GM23338 (cell line): Measurements from ENCODE around the gene CHMP6. TPM values are rescaled to one million over a fixed set of nuclear protein-coding genes. Genes with fewer than 3 reads are reported as not detected.

ENCODE experiments used
- CREB1 ChIP-seq: fragments of 250-450 bp; sonication (Bioruptor Pico); IDR thresholded peaks from 2 replicates; pipeline ENCODE4 v1.5.0; 2020; ENCODE audit warnings: low read depth, mild to moderate bottlenecking, moderate library complexity
- CTCF ChIP-seq, 2 experiments: fragments of 200-600 bp in 1 of 2; sonication (generic) in 1 of 2; conservative IDR thresholded peaks; 2 replicates each; pipeline versions ENCODE4 v1.5.1 to v1.6.1; 2016 to 2017; ENCODE audit warnings: antibody characterized with exemption in 2 of 2, low read depth in 2 of 2, mild to moderate bottlenecking in 2 of 2, moderate library complexity in 1 of 2
- EZH2phosphoT487 ChIP-seq: fragments of 200-600 bp; sonication (generic); IDR thresholded peaks from one replicate; pipeline ENCODE4 v1.8.1; 2018; ENCODE audit warnings: antibody characterized with exemption; ENCODE audit not compliant: unreplicated experiment
- JUNB ChIP-seq: IDR thresholded peaks from one replicate; pipeline ENCODE4 v1.6.1; 2016; ENCODE audit warnings: antibody characterized with exemption; ENCODE audit not compliant: unreplicated experiment
- NANOG ChIP-seq: IDR thresholded peaks from 2 replicates; pipeline ENCODE4 v1.6.1; 2016; ENCODE audit warnings: antibody characterized with exemption, borderline replicate concordance
- POLR2AphosphoS5 ChIP-seq: IDR thresholded peaks from 2 replicates; pipeline ENCODE4 v1.6.1; 2016; ENCODE audit warnings: antibody characterized with exemption, low read depth
- STAT1 ChIP-seq: IDR thresholded peaks from one replicate; pipeline ENCODE4 v1.6.1; 2016; ENCODE audit warnings: antibody characterized with exemption; ENCODE audit not compliant: unreplicated experiment
- ZNF114 ChIP-seq: fragments of 250-450 bp; sonication (Bioruptor Pico); IDR thresholded peaks from 2 replicates; pipeline ENCODE4 v1.5.0; 2020; ENCODE audit warnings: mild to moderate bottlenecking, moderate library complexity
- polyA plus RNA-seq: library from polyadenylated mRNA; unstranded; fragments of >200 nt; fragmentation: Nextera tagmentation; extraction: Ambion mirVana; gene quantifications from 2 replicates; pipeline ENCODE4 v1.2.1, GENCODE V29; 2016
- total RNA-seq: library from RNA; depleted of rRNA; stranded (reverse); fragments of >200 nt; shearing (Covaris generic); gene quantifications from 2 replicates; pipeline ENCODE4 v1.2.3, GENCODE V29; 2014
- TF ChIP-seq, protein P1 (sequence below): fragments of 250-450 bp; sonication (Bioruptor Pico); IDR thresholded peaks from 2 replicates; pipeline ENCODE4 v1.5.0; 2020; ENCODE audit warnings: mild to moderate bottlenecking, moderate library complexity
- TF ChIP-seq, protein P2 (sequence below): IDR thresholded peaks from 2 replicates; pipeline ENCODE4 v1.6.1; 2016; ENCODE audit warnings: antibody characterized with exemption

Gene CHMP6
- total and polyA plus RNA-seq, 2 experiments from 2014 or later, result 12.3 to 14.0 TPM

DNA sequence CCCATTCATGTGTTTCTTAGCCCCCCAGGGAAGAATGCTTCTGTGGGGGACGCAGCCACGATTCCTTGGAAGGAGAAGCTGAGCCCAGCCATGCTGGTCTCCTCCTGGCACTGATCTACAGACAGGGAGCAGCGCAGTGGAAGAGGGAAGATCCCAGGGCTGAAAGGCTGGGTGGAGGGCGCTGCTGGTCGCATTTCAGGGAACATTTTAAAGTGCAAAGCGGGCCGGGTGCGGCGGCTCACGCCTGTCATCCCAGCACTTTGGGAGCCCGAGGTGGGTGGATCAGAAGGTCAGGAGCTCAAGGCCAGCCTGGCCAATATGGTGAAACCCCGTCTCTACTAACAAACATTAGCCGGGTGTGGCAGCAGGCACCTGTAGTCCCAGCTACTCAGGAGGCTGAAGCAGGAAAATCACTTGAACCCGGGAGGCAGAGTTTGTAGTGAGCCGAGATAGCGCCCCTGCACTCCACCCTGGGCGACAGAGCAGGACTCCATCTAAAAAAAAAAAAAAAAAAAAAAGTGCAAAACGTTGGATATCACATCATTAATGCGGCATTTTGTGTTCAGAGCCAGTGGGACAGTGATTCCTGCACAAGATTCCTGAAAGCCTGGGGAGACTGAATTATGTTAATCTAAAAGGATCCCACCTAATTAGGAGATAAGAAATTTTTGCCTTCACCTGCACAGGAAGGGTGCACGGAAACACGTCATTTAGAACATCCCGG lies 558 bp upstream of the CHMP6 start (continued):
- TF ChIP-seq, protein P1, sequence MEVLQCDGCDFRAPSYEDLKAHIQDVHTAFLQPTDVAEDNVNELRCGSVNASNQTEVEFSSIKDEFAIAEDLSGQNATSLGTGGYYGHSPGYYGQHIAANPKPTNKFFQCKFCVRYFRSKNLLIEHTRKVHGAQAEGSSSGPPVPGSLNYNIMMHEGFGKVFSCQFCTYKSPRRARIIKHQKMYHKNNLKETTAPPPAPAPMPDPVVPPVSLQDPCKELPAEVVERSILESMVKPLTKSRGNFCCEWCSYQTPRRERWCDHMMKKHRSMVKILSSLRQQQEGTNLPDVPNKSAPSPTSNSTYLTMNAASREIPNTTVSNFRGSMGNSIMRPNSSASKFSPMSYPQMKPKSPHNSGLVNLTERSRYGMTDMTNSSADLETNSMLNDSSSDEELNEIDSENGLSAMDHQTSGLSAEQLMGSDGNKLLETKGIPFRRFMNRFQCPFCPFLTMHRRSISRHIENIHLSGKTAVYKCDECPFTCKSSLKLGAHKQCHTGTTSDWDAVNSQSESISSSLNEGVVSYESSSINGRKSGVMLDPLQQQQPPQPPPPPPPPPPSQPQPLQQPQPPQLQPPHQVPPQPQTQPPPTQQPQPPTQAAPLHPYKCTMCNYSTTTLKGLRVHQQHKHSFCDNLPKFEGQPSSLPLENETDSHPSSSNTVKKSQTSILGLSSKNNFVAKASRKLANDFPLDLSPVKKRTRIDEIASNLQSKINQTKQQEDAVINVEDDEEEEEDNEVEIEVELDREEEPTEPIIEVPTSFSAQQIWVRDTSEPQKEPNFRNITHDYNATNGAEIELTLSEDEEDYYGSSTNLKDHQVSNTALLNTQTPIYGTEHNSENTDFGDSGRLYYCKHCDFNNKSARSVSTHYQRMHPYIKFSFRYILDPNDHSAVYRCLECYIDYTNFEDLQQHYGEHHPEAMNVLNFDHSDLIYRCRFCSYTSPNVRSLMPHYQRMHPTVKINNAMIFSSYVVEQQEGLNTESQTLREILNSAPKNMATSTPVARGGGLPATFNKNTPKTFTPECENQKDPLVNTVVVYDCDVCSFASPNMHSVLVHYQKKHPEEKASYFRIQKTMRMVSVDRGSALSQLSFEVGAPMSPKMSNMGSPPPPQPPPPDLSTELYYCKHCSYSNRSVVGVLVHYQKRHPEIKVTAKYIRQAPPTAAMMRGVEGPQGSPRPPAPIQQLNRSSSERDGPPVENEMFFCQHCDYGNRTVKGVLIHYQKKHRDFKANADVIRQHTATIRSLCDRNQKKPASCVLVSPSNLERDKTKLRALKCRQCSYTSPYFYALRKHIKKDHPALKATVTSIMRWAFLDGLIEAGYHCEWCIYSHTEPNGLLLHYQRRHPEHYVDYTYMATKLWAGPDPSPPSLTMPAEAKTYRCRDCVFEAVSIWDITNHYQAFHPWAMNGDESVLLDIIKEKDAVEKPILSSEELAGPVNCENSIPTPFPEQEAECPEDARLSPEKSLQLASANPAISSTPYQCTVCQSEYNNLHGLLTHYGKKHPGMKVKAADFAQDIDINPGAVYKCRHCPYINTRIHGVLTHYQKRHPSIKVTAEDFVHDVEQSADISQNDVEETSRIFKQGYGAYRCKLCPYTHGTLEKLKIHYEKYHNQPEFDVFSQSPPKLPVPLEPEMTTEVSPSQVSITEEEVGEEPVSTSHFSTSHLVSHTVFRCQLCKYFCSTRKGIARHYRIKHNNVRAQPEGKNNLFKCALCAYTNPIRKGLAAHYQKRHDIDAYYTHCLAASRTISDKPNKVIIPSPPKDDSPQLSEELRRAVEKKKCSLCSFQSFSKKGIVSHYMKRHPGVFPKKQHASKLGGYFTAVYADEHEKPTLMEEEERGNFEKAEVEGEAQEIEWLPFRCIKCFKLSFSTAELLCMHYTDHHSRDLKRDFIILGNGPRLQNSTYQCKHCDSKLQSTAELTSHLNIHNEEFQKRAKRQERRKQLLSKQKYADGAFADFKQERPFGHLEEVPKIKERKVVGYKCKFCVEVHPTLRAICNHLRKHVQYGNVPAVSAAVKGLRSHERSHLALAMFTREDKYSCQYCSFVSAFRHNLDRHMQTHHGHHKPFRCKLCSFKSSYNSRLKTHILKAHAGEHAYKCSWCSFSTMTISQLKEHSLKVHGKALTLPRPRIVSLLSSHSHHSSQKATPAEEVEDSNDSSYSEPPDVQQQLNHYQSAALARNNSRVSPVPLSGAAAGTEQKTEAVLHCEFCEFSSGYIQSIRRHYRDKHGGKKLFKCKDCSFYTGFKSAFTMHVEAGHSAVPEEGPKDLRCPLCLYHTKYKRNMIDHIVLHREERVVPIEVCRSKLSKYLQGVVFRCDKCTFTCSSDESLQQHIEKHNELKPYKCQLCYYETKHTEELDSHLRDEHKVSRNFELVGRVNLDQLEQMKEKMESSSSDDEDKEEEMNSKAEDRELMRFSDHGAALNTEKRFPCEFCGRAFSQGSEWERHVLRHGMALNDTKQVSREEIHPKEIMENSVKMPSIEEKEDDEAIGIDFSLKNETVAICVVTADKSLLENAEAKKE (CRISPR knock-in tag), result no peak
- TF ChIP-seq, protein P2, sequence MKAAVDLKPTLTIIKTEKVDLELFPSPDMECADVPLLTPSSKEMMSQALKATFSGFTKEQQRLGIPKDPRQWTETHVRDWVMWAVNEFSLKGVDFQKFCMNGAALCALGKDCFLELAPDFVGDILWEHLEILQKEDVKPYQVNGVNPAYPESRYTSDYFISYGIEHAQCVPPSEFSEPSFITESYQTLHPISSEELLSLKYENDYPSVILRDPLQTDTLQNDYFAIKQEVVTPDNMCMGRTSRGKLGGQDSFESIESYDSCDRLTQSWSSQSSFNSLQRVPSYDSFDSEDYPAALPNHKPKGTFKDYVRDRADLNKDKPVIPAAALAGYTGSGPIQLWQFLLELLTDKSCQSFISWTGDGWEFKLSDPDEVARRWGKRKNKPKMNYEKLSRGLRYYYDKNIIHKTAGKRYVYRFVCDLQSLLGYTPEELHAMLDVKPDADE, result no peak
- TF ChIP-seq CTCF (conservative IDR thresholded peaks at IDR 0.05; ENCODE audit: low read depth in 2 of 2) (no peak), STAT1 (no peak), EZH2phosphoT487 (no peak), POLR2AphosphoS5 (no peak), CREB1 (CRISPR knock-in tag) (no peak), NANOG (no peak), JUNB (no peak), ZNF114 (CRISPR knock-in tag) (no peak)
